Activated CD4-positive, alpha-beta memory T cell treated with anti-CD3 and anti-CD28 coated beads, Interleukin-2, amount 10 ng/mL, durations not matched to agents 7 days and 5 days (primary cell): ENCODE results near the gene ANKRD55. TPM values are rescaled to one million over a fixed set of nuclear protein-coding genes. Genes with fewer than 3 reads are reported as not detected.

Source experiments
- CTCF ChIA-PET: fragments of 350-600 bp; sonication (Branson Sonifier 250); formaldehyde crosslinking; loops from one replicate; lab custom pipeline; 2021; ENCODE audit warnings: antibody characterized with exemption, inconsistent platforms; lab: Charles Lee
- POLR2A ChIA-PET: fragments of 350-600 bp; sonication (Branson Sonifier 250); formaldehyde crosslinking; loops from one replicate; lab custom pipeline; 2021; ENCODE audit warnings: antibody characterized with exemption; lab: Charles Lee
- DNase-seq: peaks from one replicate; pipeline ENCODE4 v3.0.0-alpha.2; 2020
- H3K27ac Mint-ChIP-seq: one replicate; pipeline ENCODE4 v1.8.0; 2021; ENCODE audit warnings: mild to moderate bottlenecking, mixed read lengths
- H3K27me3 Mint-ChIP-seq: one replicate; pipeline ENCODE4 v1.8.0; 2021; ENCODE audit warnings: mixed read lengths
- H3K36me3 Mint-ChIP-seq: one replicate; pipeline ENCODE4 v1.8.0; 2021; ENCODE audit warnings: low read depth, mixed read lengths
- H3K4me1 Mint-ChIP-seq: one replicate; pipeline ENCODE4 v1.8.0; 2021; ENCODE audit warnings: mixed read lengths
- H3K4me3 Mint-ChIP-seq: one replicate; pipeline ENCODE4 v1.8.0; 2021; ENCODE audit warnings: mild to moderate bottlenecking, mixed read lengths
- H3K9me3 Mint-ChIP-seq: one replicate; pipeline ENCODE4 v1.8.0; 2021; ENCODE audit warnings: mixed read lengths
- total RNA-seq, 2 experiments: library from RNA; stranded (reverse); gene quantifications; one replicate each; pipeline ENCODE4 v1.2.3, GENCODE V29; 2021

The ANKRD55 gene
- total RNA-seq, 2 experiments from 2014 or later = 3.5 to 3.7 TPM

DNA sequence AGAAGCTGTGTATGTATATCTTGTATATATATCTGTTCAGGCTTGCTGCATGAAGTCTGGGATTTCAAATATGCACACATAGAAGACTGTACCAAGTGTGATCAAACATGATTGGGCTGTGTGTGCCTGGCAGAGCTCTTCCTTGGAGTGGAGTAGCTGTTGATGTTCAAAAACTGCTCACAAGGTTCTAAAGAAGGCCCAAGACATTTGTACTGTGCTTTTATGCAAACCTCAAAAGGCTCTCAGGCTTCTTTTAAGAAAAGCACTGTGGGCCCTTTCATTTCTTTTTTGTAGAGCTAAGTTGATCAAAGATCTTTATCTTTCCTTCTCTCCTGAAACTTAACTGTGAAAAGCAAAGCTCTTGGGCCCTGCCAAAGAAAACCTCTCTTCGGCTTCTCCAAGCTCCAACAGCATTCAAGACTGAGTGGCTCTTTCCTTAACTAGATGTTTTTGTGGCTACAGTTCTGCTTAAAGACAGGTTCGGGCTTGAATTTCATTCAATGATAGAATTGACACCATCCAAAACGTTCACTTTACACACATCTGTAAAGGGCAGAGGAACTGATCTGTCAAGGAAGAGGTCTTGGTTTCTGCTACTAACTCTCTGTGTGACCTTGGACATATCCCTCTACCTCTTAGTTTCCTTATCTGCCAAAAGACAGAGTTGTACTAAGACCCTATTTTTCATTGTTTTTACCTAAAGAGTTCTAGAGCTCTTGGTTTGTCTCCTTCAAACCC, 132.5 kb downstream of the ANKRD55 start:
- Mint-ChIP-seq H3K9me3 (no peaks in the 10 kb centered on the region), H3K27me3 (peaks cover 10% of the 10 kb centered on the region), H3K36me3 (peaks cover 2% of the 10 kb centered on the region), H3K4me1 (peaks cover 53% of the 10 kb centered on the region), H3K4me3 (no peak overlapping the region), H3K27ac (peak overlapping the region; percentile 71)
- CTCF ChIA-PET = interaction anchor here (0.5 to 1.1 kb wide), 3 partner anchors 9 to 14 kb away, joined by 3 to 5 read pairs (median 3); no protein-coding TSS in a partner anchor
- no peak for DNase-seq
- POLR2A ChIA-PET = interaction anchor here (1.2 to 1.7 kb wide), 2 partner anchors 10 to 42 kb away, joined by 4 to 7 read pairs; no protein-coding TSS in a partner anchor

DNA sequence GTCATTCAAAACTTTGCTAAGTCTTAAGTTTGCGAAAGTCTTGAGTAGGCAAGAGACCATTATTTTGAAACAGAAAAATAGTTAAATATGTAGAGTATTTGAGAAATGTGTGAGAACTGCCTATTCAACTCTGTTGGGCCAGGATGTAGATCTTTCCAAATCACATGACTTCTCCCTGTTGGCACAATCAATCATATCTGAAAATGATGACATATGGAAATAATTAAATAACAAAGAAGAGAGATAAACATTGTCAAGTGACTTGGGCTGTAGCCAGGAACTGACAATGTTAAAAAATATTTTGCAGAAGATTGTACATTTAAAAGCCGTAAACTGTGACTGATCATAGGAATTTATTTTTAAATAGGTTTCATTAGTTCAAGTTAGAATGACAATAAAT, 133.8 kb downstream of the ANKRD55 start:
- no peaks in the 10 kb centered on the region for H3K9me3 Mint-ChIP-seq
- peaks cover 56% of the 10 kb centered on the region for H3K4me1 Mint-ChIP-seq
- no peak overlapping the region for H3K27ac Mint-ChIP-seq
- ChIA-PET POLR2A (interaction anchor here (1.7 kb wide), 1 partner anchor 8 kb away, joined by 7 read pairs; no protein-coding TSS in a partner anchor), CTCF (no interaction called here)
- no peak for DNase-seq
- H3K36me3 Mint-ChIP-seq = peaks cover 2% of the 10 kb centered on the region
- no peak overlapping the region for H3K4me3 Mint-ChIP-seq
- H3K27me3 Mint-ChIP-seq = peaks cover 8% of the 10 kb centered on the region

- no peaks in the 10 kb centered on the region for H3K27me3 Mint-ChIP-seq
- peaks cover 58% of the 10 kb centered on the region for H3K4me1 Mint-ChIP-seq
- ChIA-PET POLR2A (interaction anchor here (1.7 kb wide), 1 partner anchor 9 kb away, joined by 4 read pairs; no protein-coding TSS in a partner anchor), CTCF (no interaction called here)
- H3K4me3 Mint-ChIP-seq = no peak overlapping the region
- H3K36me3 Mint-ChIP-seq = peaks cover 2% of the 10 kb centered on the region
- no peak for DNase-seq
- no peaks in the 10 kb centered on the region for H3K9me3 Mint-ChIP-seq
- H3K27ac Mint-ChIP-seq = no peak overlapping the region
These were observed 136.1 kb downstream of the ANKRD55 start for GRCh38 chr5:56097055-56097454.

DNA sequence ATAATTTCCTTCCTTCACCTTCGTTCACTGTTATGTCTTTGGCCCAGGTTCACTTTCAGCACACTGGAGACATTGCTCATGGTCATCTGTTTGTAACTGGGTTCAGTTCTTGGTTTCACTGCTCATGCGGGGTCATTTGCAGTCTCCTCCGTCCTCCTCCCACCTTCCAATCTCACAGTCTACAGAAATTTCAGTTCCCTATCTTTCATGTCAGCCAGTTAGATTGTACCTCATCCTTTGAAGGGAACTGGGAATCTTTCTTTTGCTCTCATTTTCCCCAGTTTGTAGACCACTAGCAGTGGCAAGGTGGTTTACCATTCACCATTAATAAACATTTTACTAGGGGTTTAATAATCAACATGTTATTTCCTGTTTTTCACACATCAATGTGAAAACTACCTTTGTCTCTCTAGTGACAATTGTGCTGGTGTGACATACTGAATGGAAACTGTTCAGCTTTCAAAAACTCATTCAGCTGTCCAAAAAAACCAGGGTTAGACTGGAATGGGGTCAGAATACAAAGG, 137.5 kb downstream of the ANKRD55 start:
- H3K27me3 Mint-ChIP-seq = no peaks in the 10 kb centered on the region
- H3K9me3 Mint-ChIP-seq = no peaks in the 10 kb centered on the region
- POLR2A ChIA-PET = interaction anchor here (1.6 kb wide), 1 partner anchor 84 kb away, joined by 4 read pairs; no protein-coding TSS in a partner anchor
- peaks cover 2% of the 10 kb centered on the region for H3K36me3 Mint-ChIP-seq
- H3K4me3 Mint-ChIP-seq = no peak overlapping the region
- DNase-seq = no peak
- CTCF ChIA-PET = interaction anchor here (1.1 to 1.7 kb wide), 3 partner anchors 9 to 159 kb away, joined by 3 to 6 read pairs (median 4); no protein-coding TSS in a partner anchor
- no peak overlapping the region for H3K27ac Mint-ChIP-seq
- H3K4me1 Mint-ChIP-seq = peaks cover 62% of the 10 kb centered on the region

DNA sequence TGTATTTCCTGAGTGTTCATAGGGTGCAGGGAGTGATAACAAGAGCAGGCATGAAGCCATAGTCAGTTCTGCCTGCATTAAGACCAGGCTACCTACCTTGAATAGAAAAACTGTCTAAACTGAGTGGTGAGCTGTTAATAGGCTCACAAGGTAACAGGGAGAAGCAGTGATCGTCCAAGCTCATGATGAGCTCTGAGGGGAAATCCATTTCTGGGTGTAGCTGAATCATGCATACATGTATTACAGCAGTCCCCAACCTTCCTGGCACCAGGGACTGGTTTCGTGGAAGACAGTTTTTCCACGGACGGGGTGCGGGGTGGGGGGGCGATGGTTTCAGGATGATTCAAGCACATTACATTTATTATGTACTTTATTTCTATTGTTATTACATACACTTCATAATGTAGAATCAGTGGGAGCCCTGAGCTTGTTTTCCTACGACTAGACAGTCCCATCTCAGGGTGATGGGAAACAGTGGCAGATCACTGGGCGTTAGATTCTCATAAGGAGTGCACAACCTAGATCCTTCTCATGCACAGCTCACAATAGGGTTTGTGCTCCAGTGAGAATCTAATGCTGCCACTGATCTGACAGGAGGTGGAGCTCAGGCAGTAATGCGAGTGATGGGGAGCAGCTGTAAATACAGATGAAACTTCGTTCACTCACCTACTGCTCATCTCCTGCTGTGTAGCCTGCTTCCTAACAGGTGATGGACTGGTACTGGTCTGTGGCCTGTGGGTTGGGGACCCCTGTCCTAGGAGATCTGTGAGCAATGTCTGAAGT, 138.4 kb downstream of the ANKRD55 start:
- Mint-ChIP-seq H3K4me3 (no peak overlapping the region), H3K27ac (no peak overlapping the region), H3K9me3 (no peaks in the 10 kb centered on the region), H3K36me3 (peaks cover 2% of the 10 kb centered on the region), H3K4me1 (peaks cover 61% of the 10 kb centered on the region), H3K27me3 (no peaks in the 10 kb centered on the region)
- POLR2A ChIA-PET = interaction anchor here (0.7 to 1.6 kb wide), 3 partner anchors 53 to 100 kb away, joined by 3 to 7 read pairs (median 4); partner anchors contain the start of gene IL6ST
- CTCF ChIA-PET = interaction anchor here (0.5 to 1.7 kb wide), 6 partner anchors 10 to 158 kb away, joined by 3 to 6 read pairs (median 3); no protein-coding TSS in a partner anchor
- peak; percentile 40 for DNase-seq

DNA sequence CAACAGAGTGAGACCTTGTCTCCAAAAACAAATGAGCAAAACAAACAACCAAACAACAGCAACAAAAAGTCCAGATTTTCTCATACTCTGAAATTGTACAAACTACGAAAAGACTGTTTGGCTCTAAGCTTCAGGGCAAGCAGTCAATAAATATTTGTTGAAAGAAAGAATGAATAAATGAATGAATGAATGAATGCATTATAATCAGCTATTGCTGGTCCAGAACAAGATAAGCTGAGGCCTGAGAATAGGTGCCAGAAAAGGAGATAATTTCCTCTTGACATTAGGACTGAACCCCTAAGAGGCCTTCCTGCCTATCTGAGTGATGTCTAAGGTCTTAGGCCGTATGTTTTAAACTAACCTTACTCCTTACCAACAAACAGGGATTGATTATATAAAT, 139.2 kb downstream of the ANKRD55 start:
- H3K36me3 Mint-ChIP-seq = peaks cover 2% of the 10 kb centered on the region
- ChIA-PET CTCF (interaction anchor here (1.0 to 1.7 kb wide), 2 partner anchors 43 to 157 kb away, joined by 3 to 4 read pairs; no protein-coding TSS in a partner anchor), POLR2A (interaction anchor here (1.5 to 1.6 kb wide), 2 partner anchors 82 to 100 kb away, joined by 4 to 7 read pairs; partner anchors contain the start of gene IL6ST)
- no peak overlapping the region for H3K27ac Mint-ChIP-seq
- H3K9me3 Mint-ChIP-seq = no peaks in the 10 kb centered on the region
- no peak overlapping the region for H3K4me3 Mint-ChIP-seq
- DNase-seq = no peak
- peaks cover 61% of the 10 kb centered on the region for H3K4me1 Mint-ChIP-seq
- no peaks in the 10 kb centered on the region for H3K27me3 Mint-ChIP-seq

GRCh38 chr5:56092115-56092514, 141.0 kb downstream of the ANKRD55 start:
- Mint-ChIP-seq H3K9me3 (no peaks in the 10 kb centered on the region), H3K27ac (no peak overlapping the region), H3K4me3 (no peak overlapping the region), H3K4me1 (peaks cover 54% of the 10 kb centered on the region), H3K27me3 (no peaks in the 10 kb centered on the region), H3K36me3 (no peaks in the 10 kb centered on the region)
- DNase-seq = no peak
- ChIA-PET CTCF (interaction anchor here (1.1 kb wide), 1 partner anchor 8 kb away, joined by 3 read pairs; no protein-coding TSS in a partner anchor), POLR2A (no interaction called here)

- H3K27ac Mint-ChIP-seq = no peak overlapping the region
- POLR2A ChIA-PET = interaction anchor here (1.8 kb wide), 1 partner anchor 9 kb away, joined by 7 read pairs; no protein-coding TSS in a partner anchor
- no peak overlapping the region for H3K4me3 Mint-ChIP-seq
- no peaks in the 10 kb centered on the region for H3K36me3 Mint-ChIP-seq
- peaks cover 54% of the 10 kb centered on the region for H3K4me1 Mint-ChIP-seq
- CTCF ChIA-PET = interaction anchor here (1.1 kb wide), 1 partner anchor 9 kb away, joined by 3 read pairs; no protein-coding TSS in a partner anchor
- H3K9me3 Mint-ChIP-seq = no peaks in the 10 kb centered on the region
- H3K27me3 Mint-ChIP-seq = no peaks in the 10 kb centered on the region
- no peak for DNase-seq
These were observed 141.5 kb downstream of the ANKRD55 start for GRCh38 chr5:56091664-56092063.

- H3K4me1 Mint-ChIP-seq = peaks cover 53% of the 10 kb centered on the region
- no peak overlapping the region for H3K27ac Mint-ChIP-seq
- ChIA-PET CTCF (interaction anchor here (1.1 kb wide), 2 partner anchors 10 to 40 kb away, joined by 3 read pairs; no protein-coding TSS in a partner anchor), POLR2A (interaction anchor here (0.6 to 1.8 kb wide), 4 partner anchors 9 to 1305 kb away, joined by 3 to 7 read pairs (median 3); no protein-coding TSS in a partner anchor)
- no peak overlapping the region for H3K4me3 Mint-ChIP-seq
- DNase-seq = no peak
- H3K27me3 Mint-ChIP-seq = no peaks in the 10 kb centered on the region
- no peaks in the 10 kb centered on the region for H3K36me3 Mint-ChIP-seq
- H3K9me3 Mint-ChIP-seq = peaks cover 3% of the 10 kb centered on the region
These were observed 142.2 kb downstream of the ANKRD55 start for GRCh38 chr5:56090793-56091460.

GRCh38 chr5:56088967-56089829, 143.9 kb downstream of the ANKRD55 start:
- Mint-ChIP-seq H3K9me3 (peaks cover 4% of the 10 kb centered on the region), H3K27me3 (no peaks in the 10 kb centered on the region), H3K36me3 (no peaks in the 10 kb centered on the region), H3K4me3 (no peak overlapping the region), H3K27ac (peak overlapping the region; percentile 19), H3K4me1 (peaks cover 47% of the 10 kb centered on the region)
- DNase-seq = peak; percentile 36
- ChIA-PET POLR2A (interaction anchor here (1.1 to 1.5 kb wide), 2 partner anchors 14 to 24 kb away, joined by 3 to 4 read pairs; no protein-coding TSS in a partner anchor), CTCF (interaction anchor here (1.2 kb wide), 1 partner anchor 18 kb away, joined by 3 read pairs; no protein-coding TSS in a partner anchor)

DNA sequence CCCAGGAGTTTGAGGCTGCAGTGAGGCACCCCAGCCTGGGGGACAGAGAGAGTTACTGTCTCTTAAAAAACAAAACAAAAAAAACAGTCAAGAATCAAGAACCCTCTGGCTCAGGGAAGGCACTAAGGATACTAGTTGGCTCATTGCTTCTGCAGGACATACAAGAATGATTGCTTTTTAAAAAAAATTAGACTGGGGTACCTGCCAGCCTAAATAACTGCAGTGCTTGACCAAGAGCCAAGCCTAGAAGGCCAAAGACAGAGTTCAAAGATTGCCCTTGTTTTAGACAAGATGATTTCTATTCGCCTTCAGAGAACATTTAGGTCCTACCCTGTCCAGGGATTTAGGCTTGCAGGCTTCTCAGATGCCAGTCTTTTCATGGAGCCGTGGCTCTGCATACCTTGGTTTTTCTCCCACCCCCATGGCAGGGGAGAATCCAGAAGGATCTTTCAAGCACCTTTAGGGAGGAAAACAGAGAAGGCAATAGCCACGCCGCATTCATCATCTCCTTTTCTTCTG, 144.6 kb downstream of the ANKRD55 start:
- Mint-ChIP-seq H3K4me3 (no peak overlapping the region), H3K36me3 (peaks cover 3% of the 10 kb centered on the region), H3K9me3 (peaks cover 8% of the 10 kb centered on the region), H3K4me1 (peaks cover 49% of the 10 kb centered on the region), H3K27ac (no peak overlapping the region), H3K27me3 (no peaks in the 10 kb centered on the region)
- POLR2A ChIA-PET = interaction anchor here (0.9 kb wide), 1 partner anchor 50 kb away, joined by 3 read pairs; no protein-coding TSS in a partner anchor
- CTCF ChIA-PET = no interaction called here
- DNase-seq = no peak
